ENCODE data around the gene NDUFA8. TPM values are rescaled to one million over a fixed set of nuclear protein-coding genes. Genes with fewer than 3 reads are reported as not detected.
A peak's percentile ranks its signal among the peaks of the same experiment; 100 is the strongest.

NDUFA8 gene
- total and polyA plus RNA-seq, 9 of the 15 experiments (the other 6 are each of a cell fraction or from before 2014, with no cell fraction given): 105 to 212 (median 133) TPM

DNA sequence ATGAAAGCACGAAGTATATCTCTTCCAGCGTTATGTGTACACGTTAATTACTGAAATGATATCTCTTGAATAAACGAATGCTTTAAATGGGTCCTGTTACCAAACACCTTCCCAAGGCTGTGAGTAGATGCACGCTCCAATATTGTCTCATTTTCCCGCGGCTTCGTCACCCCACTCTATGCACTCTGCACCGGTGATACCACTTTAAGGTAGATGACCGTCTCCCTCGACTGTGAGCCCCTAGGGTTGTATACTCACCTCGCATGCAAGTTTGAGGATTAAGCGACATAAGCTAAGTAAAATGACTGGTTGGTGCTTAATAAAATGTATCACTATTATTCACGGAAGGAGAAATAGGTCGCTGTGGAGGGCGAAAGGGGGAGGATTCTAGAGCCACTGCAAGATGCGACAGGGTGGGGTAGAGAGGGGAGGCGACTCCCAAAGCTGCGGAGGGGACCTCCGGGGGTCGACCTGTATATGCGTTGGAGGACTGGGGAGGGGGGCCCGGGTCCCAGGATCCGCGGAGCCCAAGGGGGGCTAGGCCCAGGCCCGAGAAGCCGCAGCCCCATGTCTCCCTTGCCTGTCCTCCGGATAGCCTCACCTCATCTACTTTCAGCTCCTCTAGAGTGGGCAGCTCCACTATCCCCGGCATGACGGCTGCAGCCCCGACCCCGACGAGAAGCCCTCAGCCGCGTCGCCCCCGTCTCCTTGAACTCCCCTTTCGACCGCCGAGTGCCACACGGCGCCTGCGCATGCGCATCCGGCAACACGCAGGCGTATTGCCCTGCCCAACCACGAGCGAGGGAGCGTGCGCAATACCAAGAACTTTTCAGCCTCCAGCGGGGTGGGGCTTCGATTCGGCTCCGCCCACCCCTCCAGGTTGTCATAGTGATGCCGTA, at the start of gene NDUFA8, which contains the start of gene MORN5 (continued):
- TF ChIP-seq POLR2AphosphoS5 (IDR thresholded peaks at IDR 0.05; ENCODE audit: control insufficient read depth, insufficient read depth, low read depth, low read length) (peak; percentile 79), SREBF1 (IDR thresholded peaks at IDR 0.05; ENCODE audit: borderline replicate concordance, low read depth, low read length) (no peak), KDM2B (CRISPR knock-in tag; IDR thresholded peaks at IDR 0.05) (no peak), TEAD4 (IDR thresholded peaks at IDR 0.05; ENCODE audit: low read length) (no peak; the same call in 1 of the 2 replicates), TEAD4 (CRISPR knock-in tag; IDR thresholded peaks at IDR 0.05; ENCODE audit: borderline replicate concordance) (no peak), C11orf30 (IDR thresholded peaks at IDR 0.05; ENCODE audit: low read depth) (no peak), FOXM1 (IDR thresholded peaks at IDR 0.05; ENCODE audit: low read depth) (no peak), FOXM1 (CRISPR knock-in tag; IDR thresholded peaks at IDR 0.05; ENCODE audit: low read depth) (no peak), HCFC1 (IDR thresholded peaks at IDR 0.05; ENCODE audit: low read depth, low read length) (no peak), HNRNPUL1 (IDR thresholded peaks at IDR 0.05; ENCODE audit: low read length) (no peak), CTBP1 (IDR thresholded peaks at IDR 0.05; ENCODE audit: borderline replicate concordance) (no peak; the same call in 1 of the 2 replicates), ZBTB12 (CRISPR knock-in tag; IDR thresholded peaks at IDR 0.05) (no peak), MXD1 (CRISPR knock-in tag; IDR thresholded peaks at IDR 0.05; ENCODE audit: borderline replicate concordance, poor library complexity, severe bottlenecking) (no peak), BMI1 (IDR thresholded peaks at IDR 0.05; ENCODE audit: low read length) (peak; percentile 69; the same call in 1 of the 2 replicates), KDM4B (IDR thresholded peaks at IDR 0.05; ENCODE audit: borderline replicate concordance in 2 of 2, low read depth in 1 of 2) (0 out of 4 replicates have a peak, but pooled peaks of 1 of the 2 experiments have one; percentile 40), TCFL5 (CRISPR knock-in tag; conservative IDR thresholded peaks at IDR 0.05) (no peak), CEBPB (tag; IDR thresholded peaks at IDR 0.05) (no peak)
- TF ChIP-seq, protein P1, sequence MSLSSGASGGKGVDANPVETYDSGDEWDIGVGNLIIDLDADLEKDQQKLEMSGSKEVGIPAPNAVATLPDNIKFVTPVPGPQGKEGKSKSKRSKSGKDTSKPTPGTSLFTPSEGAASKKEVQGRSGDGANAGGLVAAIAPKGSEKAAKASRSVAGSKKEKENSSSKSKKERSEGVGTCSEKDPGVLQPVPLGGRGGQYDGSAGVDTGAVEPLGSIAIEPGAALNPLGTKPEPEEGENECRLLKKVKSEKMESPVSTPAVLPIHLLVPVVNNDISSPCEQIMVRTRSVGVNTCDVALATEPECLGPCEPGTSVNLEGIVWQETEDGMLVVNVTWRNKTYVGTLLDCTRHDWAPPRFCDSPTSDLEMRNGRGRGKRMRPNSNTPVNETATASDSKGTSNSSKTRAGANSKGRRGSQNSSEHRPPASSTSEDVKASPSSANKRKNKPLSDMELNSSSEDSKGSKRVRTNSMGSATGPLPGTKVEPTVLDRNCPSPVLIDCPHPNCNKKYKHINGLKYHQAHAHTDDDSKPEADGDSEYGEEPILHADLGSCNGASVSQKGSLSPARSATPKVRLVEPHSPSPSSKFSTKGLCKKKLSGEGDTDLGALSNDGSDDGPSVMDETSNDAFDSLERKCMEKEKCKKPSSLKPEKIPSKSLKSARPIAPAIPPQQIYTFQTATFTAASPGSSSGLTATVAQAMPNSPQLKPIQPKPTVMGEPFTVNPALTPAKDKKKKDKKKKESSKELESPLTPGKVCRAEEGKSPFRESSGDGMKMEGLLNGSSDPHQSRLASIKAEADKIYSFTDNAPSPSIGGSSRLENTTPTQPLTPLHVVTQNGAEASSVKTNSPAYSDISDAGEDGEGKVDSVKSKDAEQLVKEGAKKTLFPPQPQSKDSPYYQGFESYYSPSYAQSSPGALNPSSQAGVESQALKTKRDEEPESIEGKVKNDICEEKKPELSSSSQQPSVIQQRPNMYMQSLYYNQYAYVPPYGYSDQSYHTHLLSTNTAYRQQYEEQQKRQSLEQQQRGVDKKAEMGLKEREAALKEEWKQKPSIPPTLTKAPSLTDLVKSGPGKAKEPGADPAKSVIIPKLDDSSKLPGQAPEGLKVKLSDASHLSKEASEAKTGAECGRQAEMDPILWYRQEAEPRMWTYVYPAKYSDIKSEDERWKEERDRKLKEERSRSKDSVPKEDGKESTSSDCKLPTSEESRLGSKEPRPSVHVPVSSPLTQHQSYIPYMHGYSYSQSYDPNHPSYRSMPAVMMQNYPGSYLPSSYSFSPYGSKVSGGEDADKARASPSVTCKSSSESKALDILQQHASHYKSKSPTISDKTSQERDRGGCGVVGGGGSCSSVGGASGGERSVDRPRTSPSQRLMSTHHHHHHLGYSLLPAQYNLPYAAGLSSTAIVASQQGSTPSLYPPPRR (CRISPR knock-in tag; IDR thresholded peaks at IDR 0.05; ENCODE audit: borderline replicate concordance): no peak
- TF ChIP-seq, protein P2, sequence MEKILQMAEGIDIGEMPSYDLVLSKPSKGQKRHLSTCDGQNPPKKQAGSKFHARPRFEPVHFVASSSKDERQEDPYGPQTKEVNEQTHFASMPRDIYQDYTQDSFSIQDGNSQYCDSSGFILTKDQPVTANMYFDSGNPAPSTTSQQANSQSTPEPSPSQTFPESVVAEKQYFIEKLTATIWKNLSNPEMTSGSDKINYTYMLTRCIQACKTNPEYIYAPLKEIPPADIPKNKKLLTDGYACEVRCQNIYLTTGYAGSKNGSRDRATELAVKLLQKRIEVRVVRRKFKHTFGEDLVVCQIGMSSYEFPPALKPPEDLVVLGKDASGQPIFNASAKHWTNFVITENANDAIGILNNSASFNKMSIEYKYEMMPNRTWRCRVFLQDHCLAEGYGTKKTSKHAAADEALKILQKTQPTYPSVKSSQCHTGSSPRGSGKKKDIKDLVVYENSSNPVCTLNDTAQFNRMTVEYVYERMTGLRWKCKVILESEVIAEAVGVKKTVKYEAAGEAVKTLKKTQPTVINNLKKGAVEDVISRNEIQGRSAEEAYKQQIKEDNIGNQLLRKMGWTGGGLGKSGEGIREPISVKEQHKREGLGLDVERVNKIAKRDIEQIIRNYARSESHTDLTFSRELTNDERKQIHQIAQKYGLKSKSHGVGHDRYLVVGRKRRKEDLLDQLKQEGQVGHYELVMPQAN (IDR thresholded peaks at IDR 0.05; ENCODE audit: borderline replicate concordance): peak; percentile 28; the same call in 1 of the 2 replicates

Measured in K562 (cell line).